ENCODE data around the gene COMMD10. TPM values are rescaled to one million over a fixed set of nuclear protein-coding genes. Genes with fewer than 3 reads are reported as not detected.
A peak's percentile ranks its signal among the peaks of the same experiment; 100 is the strongest.
"Not testable (repeated sequence)": the region's sequence is repeated elsewhere in the genome, so short reads cannot be mapped to it uniquely, and the experiment has no call there.

COMMD10 gene
- total and polyA plus RNA-seq, 2 experiments from 2014 or later, result 26.0 to 38.9 TPM

DNA sequence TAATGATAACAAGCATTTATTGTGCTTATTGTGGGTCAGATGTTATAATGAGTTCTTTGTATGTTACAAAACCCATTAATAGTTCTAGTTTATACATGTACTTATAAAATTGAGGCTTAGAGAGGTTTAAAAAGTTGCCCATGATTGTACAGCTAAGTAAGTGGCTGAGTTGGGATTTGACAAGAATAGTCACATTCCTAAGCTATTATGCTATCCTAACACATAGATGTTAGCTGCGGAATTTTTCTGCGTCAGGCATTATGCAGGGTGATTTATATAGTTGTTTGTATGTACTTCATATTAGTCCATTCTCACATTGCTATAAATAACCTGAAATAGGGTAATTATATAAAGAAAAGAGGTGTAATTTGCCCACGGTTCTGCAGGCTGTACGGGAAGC, 12.5 kb downstream of the COMMD10 start:
- Histone ChIP-seq H2AFZ (no peak overlapping the region), H4K20me1 (ENCODE audit: insufficient read depth) (no peaks in the 10 kb centered on the region), H3K36me3 (ENCODE audit: low read depth) (peaks cover 33% of the 10 kb centered on the region), H3K9me2 (ENCODE audit: insufficient read depth) (no peaks in the 10 kb centered on the region), H3K27me3 (replicated peaks; ENCODE audit: insufficient read depth) (no peaks in the 10 kb centered on the region), H3K9me3 (ENCODE audit: low read depth) (no peaks in the 10 kb centered on the region), H3K9ac (no peak overlapping the region), H3K4me2 (ENCODE audit: unreplicated experiment) (no peak overlapping the region), H3F3A (ENCODE audit: insufficient read depth) (no peaks in the 10 kb centered on the region), H3K79me2 (ENCODE audit: insufficient read depth) (no peaks in the 10 kb centered on the region), H3K4me1 (ENCODE audit: insufficient read depth) (no peaks in the 10 kb centered on the region), H3K4me3 (no peak overlapping the region), H3K27ac (no peak overlapping the region)
- DNase-seq, result no peak
- 86 to 90% methylated on average over 4 of the region's 4 CpGs for WGBS, 2 experiments (ENCODE audit: low coverage in 1 of 2, low lambda C conversion rate in 2 of 2, missing lambda C conversion rate in 2 of 2)
- in situ Hi-C loops (cut with MboI), result no loop called here
- TF ChIP-seq EZH2 (IDR thresholded peaks at IDR 0.05; ENCODE audit: insufficient read depth, poor library complexity, severe bottlenecking) (no peak), EZH2phosphoT487 (IDR thresholded peaks at IDR 0.05; ENCODE audit: insufficient read depth, low read depth) (no peak)

DNA sequence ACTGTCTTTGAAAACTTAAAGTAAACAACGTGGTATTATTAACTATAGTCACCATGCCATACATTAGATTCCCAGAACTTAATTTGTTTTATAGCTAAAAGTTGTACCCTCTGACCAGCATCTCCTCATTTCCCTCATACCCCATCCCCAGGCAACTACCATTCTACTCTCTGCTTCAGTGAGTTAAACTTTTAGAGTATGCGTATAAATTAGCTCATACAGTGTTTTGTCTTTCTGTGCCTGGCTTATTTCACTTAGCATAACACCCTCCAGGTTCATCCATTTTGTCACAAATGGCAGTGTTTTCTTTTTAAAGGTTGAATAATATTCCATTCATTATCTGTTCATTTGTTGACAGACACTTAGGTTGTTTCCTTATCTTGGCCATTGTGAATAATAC, 14.2 kb downstream of the COMMD10 start:
- in situ Hi-C loops (cut with MboI), result no loop called here
- no peak for TF ChIP-seq EZH2phosphoT487 (IDR thresholded peaks at IDR 0.05; ENCODE audit: insufficient read depth, low read depth)
- TF ChIP-seq EZH2 (IDR thresholded peaks at IDR 0.05; ENCODE audit: insufficient read depth, poor library complexity, severe bottlenecking), result no peak

DNA sequence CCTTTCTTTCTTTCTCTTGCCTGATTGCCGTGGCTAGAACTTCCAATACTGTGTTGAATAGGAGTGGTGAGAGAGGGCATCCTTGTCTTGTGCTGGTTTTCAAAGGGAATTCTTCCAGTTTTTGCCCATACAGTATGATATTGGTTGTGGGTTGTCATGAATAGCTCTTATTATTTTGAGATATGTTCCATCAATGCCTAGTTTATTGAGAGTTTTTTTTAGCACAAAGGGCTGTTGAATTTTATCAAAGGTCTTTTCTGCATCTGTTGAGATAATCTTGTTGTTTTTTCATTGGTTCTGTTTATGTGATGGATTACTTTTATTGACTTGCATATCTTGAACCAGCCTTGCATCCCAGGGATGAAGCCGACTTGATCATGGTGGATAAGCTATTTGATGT, 20.1 kb downstream of the COMMD10 start:
- H3F3A ChIP-seq (ENCODE audit: insufficient read depth); H3K79me2 ChIP-seq (ENCODE audit: insufficient read depth); in situ Hi-C loops (cut with MboI); DNase-seq; H3K9me2 ChIP-seq (ENCODE audit: insufficient read depth); H4K20me1 ChIP-seq (ENCODE audit: insufficient read depth); H3K9ac ChIP-seq; H3K4me2 ChIP-seq (ENCODE audit: unreplicated experiment); H3K27ac ChIP-seq; H2AFZ ChIP-seq; H3K36me3 ChIP-seq (ENCODE audit: low read depth); H3K9me3 ChIP-seq (ENCODE audit: low read depth); H3K27me3 ChIP-seq (replicated peaks; ENCODE audit: insufficient read depth); H3K4me1 ChIP-seq (ENCODE audit: insufficient read depth); H3K4me3 ChIP-seq: not testable (repeated sequence)
- 99 to 100% methylated on average over 2 of the region's 2 CpGs for WGBS, 2 experiments (ENCODE audit: low coverage in 1 of 2, low lambda C conversion rate in 2 of 2, missing lambda C conversion rate in 2 of 2)

More for the DNA sequence above, 14.2 kb downstream of the COMMD10 start:
- no peak for DNase-seq
- Histone ChIP-seq H3K4me1 (ENCODE audit: insufficient read depth) (no peaks in the 10 kb centered on the region), H3K9me2 (ENCODE audit: insufficient read depth) (no peaks in the 10 kb centered on the region), H3K27ac (no peak overlapping the region), H3K79me2 (ENCODE audit: insufficient read depth) (no peaks in the 10 kb centered on the region), H2AFZ (no peak overlapping the region), H3K9ac (no peak overlapping the region), H3F3A (ENCODE audit: insufficient read depth) (no peaks in the 10 kb centered on the region), H3K9me3 (ENCODE audit: low read depth) (no peaks in the 10 kb centered on the region), H3K36me3 (ENCODE audit: low read depth) (peaks cover 18% of the 10 kb centered on the region), H3K27me3 (replicated peaks; ENCODE audit: insufficient read depth) (no peaks in the 10 kb centered on the region), H4K20me1 (ENCODE audit: insufficient read depth) (no peaks in the 10 kb centered on the region), H3K4me2 (ENCODE audit: unreplicated experiment) (no peak overlapping the region), H3K4me3 (no peak overlapping the region)
- 90 to 99% methylated on average over 2 of the region's 2 CpGs for WGBS, 2 experiments (ENCODE audit: low coverage in 1 of 2, low lambda C conversion rate in 2 of 2, missing lambda C conversion rate in 2 of 2)

DNA sequence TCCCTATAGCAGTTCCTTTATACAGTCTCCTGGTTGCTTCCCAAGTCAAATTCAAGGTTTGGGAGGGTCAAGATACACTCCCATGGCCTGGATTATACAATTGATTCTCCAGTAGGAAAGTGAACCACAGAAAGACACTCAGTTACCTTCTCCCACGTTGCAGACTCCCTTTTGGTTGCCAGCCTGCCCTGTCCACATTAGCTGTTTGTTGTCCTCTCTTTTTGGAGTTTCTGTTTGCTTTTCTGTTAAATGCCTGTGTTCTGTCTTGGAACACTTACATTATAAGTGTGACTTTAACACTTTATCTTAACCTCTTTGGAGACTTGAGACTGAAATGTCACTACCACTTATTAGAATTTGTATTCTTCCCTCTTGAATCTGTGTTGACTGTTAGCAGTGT, 30.3 kb downstream of the COMMD10 start:
- Histone ChIP-seq H3K4me2 (ENCODE audit: unreplicated experiment) (no peak overlapping the region), H3K36me3 (ENCODE audit: low read depth) (0 out of 2 replicates have a peak, but pooled peaks cover 15% of the 10 kb centered on the region), H3K27me3 (replicated peaks; ENCODE audit: insufficient read depth) (no peaks in the 10 kb centered on the region), H3K9me3 (ENCODE audit: low read depth) (peaks cover 7% of the 10 kb centered on the region), H3K9me2 (ENCODE audit: insufficient read depth) (no peaks in the 10 kb centered on the region), H3F3A (ENCODE audit: insufficient read depth) (no peaks in the 10 kb centered on the region), H3K9ac (no peak overlapping the region), H2AFZ (no peak overlapping the region), H3K79me2 (ENCODE audit: insufficient read depth) (peaks cover 8% of the 10 kb centered on the region; the same call in 1 of the 2 replicates), H3K27ac (no peak overlapping the region), H4K20me1 (ENCODE audit: insufficient read depth) (no peaks in the 10 kb centered on the region), H3K4me3 (no peak overlapping the region), H3K4me1 (ENCODE audit: insufficient read depth) (no peaks in the 10 kb centered on the region)
- in situ Hi-C loops (cut with MboI), result no loop called here
- 42 to 52% methylated on average over 1 of the region's 1 CpG for WGBS, 2 experiments (ENCODE audit: low coverage in 1 of 2, low lambda C conversion rate in 2 of 2, missing lambda C conversion rate in 2 of 2)
- DNase-seq, result no peak
- TF ChIP-seq EZH2 (IDR thresholded peaks at IDR 0.05; ENCODE audit: insufficient read depth, poor library complexity, severe bottlenecking) (no peak), EZH2phosphoT487 (IDR thresholded peaks at IDR 0.05; ENCODE audit: insufficient read depth, low read depth) (no peak)

DNA sequence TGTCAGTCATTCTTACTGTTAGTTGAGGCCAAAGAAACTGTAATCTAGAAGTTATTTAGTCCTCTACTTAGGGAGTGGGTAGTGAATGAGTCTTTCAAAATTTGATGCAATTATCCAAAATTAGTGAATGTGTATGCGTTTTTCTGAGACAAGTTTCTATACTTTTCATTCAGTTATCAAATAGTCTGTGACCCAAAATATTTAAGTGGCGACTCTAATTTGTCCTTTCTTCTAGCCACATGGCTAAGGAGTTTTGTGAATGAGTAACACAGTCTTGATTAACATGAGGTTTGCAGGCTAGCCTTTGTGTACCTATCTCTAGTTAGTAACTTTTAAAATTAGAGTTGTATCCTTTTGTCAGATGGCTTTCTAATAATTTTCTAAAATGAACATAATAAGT, 45.6 kb downstream of the COMMD10 start:
- peak; percentile 71 for DNase-seq
- Histone ChIP-seq H4K20me1 (ENCODE audit: insufficient read depth) (no peaks in the 10 kb centered on the region), H3K27ac (peak overlapping the region; percentile 43), H3K9me3 (ENCODE audit: low read depth) (no peaks in the 10 kb centered on the region), H3K79me2 (ENCODE audit: insufficient read depth) (no peaks in the 10 kb centered on the region), H3K9me2 (ENCODE audit: insufficient read depth) (0 out of 2 replicates have a peak, but pooled peaks cover 4% of the 10 kb centered on the region), H3K27me3 (replicated peaks; ENCODE audit: insufficient read depth) (no peaks in the 10 kb centered on the region), H3K4me2 (ENCODE audit: unreplicated experiment) (peak overlapping the region; percentile 49), H3K4me3 (peak overlapping the region; percentile 53), H3K4me1 (ENCODE audit: insufficient read depth) (peaks cover 16% of the 10 kb centered on the region), H3K36me3 (ENCODE audit: low read depth) (no peaks in the 10 kb centered on the region), H3K9ac (0 out of 2 replicates have a peak overlapping the region, but pooled peaks have one; percentile 8), H2AFZ (peak overlapping the region; percentile 12; the same call in 1 of the 2 replicates), H3F3A (ENCODE audit: insufficient read depth) (peaks cover 9% of the 10 kb centered on the region; the same call in 1 of the 2 replicates)
- in situ Hi-C loops (cut with MboI), result no loop called here
- 0 to 2% methylated on average over 2 of the region's 2 CpGs for WGBS, 2 experiments (ENCODE audit: low coverage in 1 of 2, low lambda C conversion rate in 2 of 2, missing lambda C conversion rate in 2 of 2)
- TF ChIP-seq EZH2 (IDR thresholded peaks at IDR 0.05; ENCODE audit: insufficient read depth, poor library complexity, severe bottlenecking) (no peak), EZH2phosphoT487 (IDR thresholded peaks at IDR 0.05; ENCODE audit: insufficient read depth, low read depth) (no peak)

Measured in GM23248 (cell line).